ENCODE results near the gene ARHGAP45. TPM values are rescaled to one million over a fixed set of nuclear protein-coding genes. Genes with fewer than 3 reads are reported as not detected.

The ARHGAP45 gene
- total and polyA plus RNA-seq, 2 experiments from 2014 or later, result 24.7 to 71.8 TPM

GRCh38 chr19:1080360-1081161, 13.6 kb downstream of the ARHGAP45 start:
- peaks cover 3% of the 10 kb centered on the region; the same call in 1 of the 2 replicates for H3K36me3 ChIP-seq (ENCODE audit: insufficient read depth)
- Mint-ChIP-seq H3K27me3 (ENCODE audit: insufficient read depth, low read depth, poor library complexity) (peaks cover 23% of the 10 kb centered on the region), H3K27ac (no peak overlapping the region), H3K36me3 (ENCODE audit: low read depth) (peaks cover 56% of the 10 kb centered on the region), H3K4me3 (no peak overlapping the region), H3K4me1 (no peaks in the 10 kb centered on the region), H3K9me3 (no peaks in the 10 kb centered on the region; the same call in 2 of the 3 replicates)
- H3K4me2 ChIP-seq, result 0 out of 2 replicates have a peak overlapping the region, but pooled peaks have one; percentile 79
- H4K20me1 ChIP-seq (replicated peaks; ENCODE audit: insufficient read depth), result no peaks in the 10 kb centered on the region
- DNase-seq (ENCODE audit: low spot score), result no peak
- TF ChIP-seq JUNB (IDR thresholded peaks at IDR 0.05; ENCODE audit: unreplicated experiment), result no peak
- no peak for TF ChIP-seq ETS1 (IDR thresholded peaks at IDR 0.05)
- no peak for TF ChIP-seq STAT1 (IDR thresholded peaks at IDR 0.05; ENCODE audit: unreplicated experiment)
- TF ChIP-seq CREB1 (CRISPR knock-in tag; IDR thresholded peaks at IDR 0.05; ENCODE audit: low read depth), result no peak
- no peak for TF ChIP-seq CTCF (conservative IDR thresholded peaks at IDR 0.05; ENCODE audit: low read depth in 2 of 2)
- no peak for TF ChIP-seq ZNF462 (CRISPR knock-in tag; IDR thresholded peaks at IDR 0.05)
- TF ChIP-seq NANOG (IDR thresholded peaks at IDR 0.05; ENCODE audit: borderline replicate concordance), result no peak
- no peak for TF ChIP-seq EZH2 (IDR thresholded peaks at IDR 0.05; ENCODE audit: low read depth, unreplicated experiment)
- no peak for TF ChIP-seq REST (IDR thresholded peaks at IDR 0.05; ENCODE audit: unreplicated experiment)
- no peak for TF ChIP-seq POLR2AphosphoS5 (IDR thresholded peaks at IDR 0.05; ENCODE audit: low read depth)
- no peak for TF ChIP-seq EZH2phosphoT487 (IDR thresholded peaks at IDR 0.05; ENCODE audit: unreplicated experiment)
- TF ChIP-seq ZNF331 (CRISPR knock-in tag; IDR thresholded peaks at IDR 0.05; ENCODE audit: low read depth), result no peak
- TF ChIP-seq ZNF114 (CRISPR knock-in tag; IDR thresholded peaks at IDR 0.05), result no peak
- H3K27ac ChIP-seq (ENCODE audit: low read depth), result no peak overlapping the region
- ATAC-seq, result no peak
- peaks cover 24% of the 10 kb centered on the region for H3F3A ChIP-seq (replicated peaks; ENCODE audit: low read depth)
- no peak overlapping the region for H2AFZ ChIP-seq
- H3K79me2 ChIP-seq (replicated peaks; ENCODE audit: insufficient read depth), result no peaks in the 10 kb centered on the region
- H3K27me3 ChIP-seq (ENCODE audit: insufficient read depth), result no peaks in the 10 kb centered on the region
- H3K4me1 ChIP-seq (ENCODE audit: insufficient read depth), result no peaks in the 10 kb centered on the region; the same call in 1 of the 2 replicates
- H3K9me2 ChIP-seq (ENCODE audit: insufficient read depth), result no peaks in the 10 kb centered on the region
- no peak overlapping the region for H3K4me3 ChIP-seq
